Naive thymus-derived CD4-positive, alpha-beta T cell (primary cell): ENCODE data around the gene CCR2. TPM values are rescaled to one million over a fixed set of nuclear protein-coding genes. Genes with fewer than 3 reads are reported as not detected.

ENCODE experiments used
- ATAC-seq: fragments of 150-1000 bp; cut with Tn5 transposase; 2 replicates; pipeline ENCODE4 v1.10.0; 2021; ENCODE audit warnings: mild to moderate bottlenecking, moderate library complexity
- CTCF ChIA-PET: fragments of 350-600 bp; sonication (Branson Sonifier 250); formaldehyde crosslinking; loops from one replicate; lab custom pipeline; 2021; ENCODE audit warnings: antibody characterized with exemption; lab: Charles Lee
- POLR2A ChIA-PET: fragments of 350-600 bp; sonication (Branson Sonifier 250); formaldehyde crosslinking; loops from one replicate; lab custom pipeline; 2021; ENCODE audit warnings: antibody characterized with exemption, inconsistent platforms; lab: Charles Lee
- DNase-seq, 9 donors: peaks; one replicate each; pipeline versions ENCODE4 v3.0.0 to v3.0.0-alpha.2; 2020 to 2022; ENCODE audit warnings: mixed read lengths in 1 of 9
- H3K27ac ChIP-seq: one replicate; pipeline ENCODE4 v1.7.0; 2013; ENCODE audit warnings: mild to moderate bottlenecking, low read depth, low read length, moderate library complexity
- H3K27me3 ChIP-seq, 2 donors: one replicate each; pipeline ENCODE4 v1.7.0; 2013; ENCODE audit warnings: low read length in 2 of 2, mild to moderate bottlenecking in 2 of 2, moderate library complexity in 2 of 2; ENCODE audit not compliant: control insufficient read depth in 2 of 2, insufficient read depth in 2 of 2
- H3K36me3 ChIP-seq, 3 experiments: 1 replicate in 2 of 3; 2 replicates in 1 of 3; pipeline ENCODE4 v1.7.0; 2013; ENCODE audit warnings: low read length in 3 of 3, mild to moderate bottlenecking in 3 of 3, moderate library complexity in 1 of 3; ENCODE audit not compliant: insufficient read depth in 3 of 3, control insufficient read depth in 2 of 3
- H3K4me1 ChIP-seq, 2 donors: one replicate each; pipeline ENCODE4 v1.7.0; 2013; ENCODE audit warnings: low read length in 2 of 2, mild to moderate bottlenecking in 2 of 2, moderate library complexity in 1 of 2; ENCODE audit not compliant: control insufficient read depth in 2 of 2, insufficient read depth in 2 of 2
- H3K4me3 ChIP-seq: 2 replicates; pipeline ENCODE4 v1.7.0; 2013; ENCODE audit warnings: mild to moderate bottlenecking, low read length
- H3K9me3 ChIP-seq, 3 experiments: 1 replicate in 2 of 3; 2 replicates in 1 of 3; pipeline ENCODE4 v1.7.0; 2013; ENCODE audit warnings: low read length in 3 of 3; ENCODE audit not compliant: control insufficient read depth in 2 of 3
- H3K27ac Mint-ChIP-seq, 9 donors: one replicate each; pipeline ENCODE4 v1.8.0; 2020 to 2022; ENCODE audit warnings: mixed read lengths in 9 of 9, mild to moderate bottlenecking in 8 of 9, moderate library complexity in 5 of 9, inconsistent platforms in 2 of 9
- H3K27me3 Mint-ChIP-seq, 5 donors: one replicate each; pipeline ENCODE4 v1.8.0; 2021 to 2022; ENCODE audit warnings: mixed read lengths in 5 of 5, mild to moderate bottlenecking in 1 of 5
- H3K36me3 Mint-ChIP-seq, 5 donors: one replicate each; pipeline ENCODE4 v1.8.0; 2020 to 2022; ENCODE audit warnings: mixed read lengths in 5 of 5, mild to moderate bottlenecking in 3 of 5, inconsistent platforms in 1 of 5
- H3K4me1 Mint-ChIP-seq, 7 donors: one replicate each; pipeline ENCODE4 v1.8.0; 2020 to 2022; ENCODE audit warnings: mixed read lengths in 7 of 7, mild to moderate bottlenecking in 3 of 7, inconsistent platforms in 1 of 7
- H3K4me3 Mint-ChIP-seq, 10 donors: one replicate each; pipeline ENCODE4 v1.8.0; 2020 to 2022; ENCODE audit warnings: mild to moderate bottlenecking in 10 of 10, mixed read lengths in 10 of 10, moderate library complexity in 6 of 10, inconsistent platforms in 2 of 10
- H3K9me3 Mint-ChIP-seq, 11 donors: one replicate each; pipeline ENCODE4 v1.8.0; 2020 to 2022; ENCODE audit warnings: mixed read lengths in 11 of 11, mild to moderate bottlenecking in 4 of 11, inconsistent platforms in 1 of 11, moderate library complexity in 1 of 11
- intact Hi-C, 2 donors: fragments of 100-400 bp; cut with micrococcal nuclease; formaldehyde crosslinking; loops; one replicate each; pipeline ENCODE4 v1.15.1; 2023
- polyA plus RNA-seq, 2 donors: library from polyadenylated mRNA; unstranded; fragments of 300-500 nt; fragmentation: Illumina TruSeq; gene quantifications; one replicate each; pipeline ENCODE4 v1.2.3, GENCODE V29; 2021
- total RNA-seq, 6 experiments: library from RNA in 5 of 6; stranded (reverse) in 5 of 6; gene quantifications; 1 replicate in 5 of 6; 2 replicates in 1 of 6; pipeline ENCODE4 v1.2.3 and lab custom pipeline; 2021 to 2026

CCR2 gene
- total and polyA plus RNA-seq, 7 experiments from 2014 or later, result 0.13 to 34.9 (median 1.4) TPM; not detected in 1

- Mint-ChIP-seq H3K4me1 (peaks cover 11 to 37% (median 33%) of the 10 kb centered on the region in 7 donors), H3K4me3 (peak overlapping the region in 4 of 10 donors; percentile 72 to 88 (median 84)), H3K9me3 (peaks cover 0 to 4% (median 0%) of the 10 kb centered on the region in 11 donors), H3K27me3 (peaks cover 0 to 24% (median 0%) of the 10 kb centered on the region in 5 donors), H3K27ac (peak overlapping the region in 7 of 9 donors; percentile 73 to 95 (median 83)), H3K36me3 (peaks cover 0 to 7% (median 3%) of the 10 kb centered on the region in 5 donors)
- no peaks in the 10 kb centered on the region for H3K9me3 ChIP-seq
- ChIA-PET CTCF (no interaction called here), POLR2A (no interaction called here)
- ATAC-seq (peak; percentile 75), DNase-seq (peak in 1 of 9 donors; percentile 13)
- H3K27me3 ChIP-seq, result no peaks in the 10 kb centered on the region
- peaks cover 5 to 10% of the 10 kb centered on the region in 2 donors for H3K4me1 ChIP-seq
- no peak overlapping the region for H3K27ac ChIP-seq
- intact Hi-C loops, result loop anchor here in 1 of 2 donors (2.0 kb wide), 2 partner anchors 34 to 132 kb away; no protein-coding TSS in a partner anchor
- no peak overlapping the region for H3K4me3 ChIP-seq
- no peaks in the 10 kb centered on the region for H3K36me3 ChIP-seq
Observed at GRCh38 chr3:46406443-46406787, 52.5 kb downstream of the CCR2 start.

GRCh38 chr3:46406788-46407611 lies 53.1 kb downstream of the CCR2 start, which contains the start of the genes CCR5AS and CCRL2:
Gene CCR5AS, minus strand, starts transcription at chr3:46407066.
Gene CCRL2, plus strand, starts transcription at chr3:46407259. Its CDS starts 821 bp downstream, at chr3:46408080.
- peak within 1 kb of the TSS; percentile 76 to 95 (median 86) for H3K27ac Mint-ChIP-seq
- no peaks in the 10 kb centered on the region for H3K9me3 ChIP-seq
- peaks cover 0 to 4% (median 0%) of the 10 kb centered on the region in 11 donors for H3K9me3 Mint-ChIP-seq
- peaks cover 11 to 37% (median 33%) of the 10 kb centered on the region in 7 donors for H3K4me1 Mint-ChIP-seq
- peak within 1 kb of the TSS; percentile 57 for H3K27ac ChIP-seq
- H3K27me3 Mint-ChIP-seq, result peaks cover 0 to 23% (median 0%) of the 10 kb centered on the region in 5 donors
- no peaks in the 10 kb centered on the region for H3K27me3 ChIP-seq
- H3K4me1 ChIP-seq, result peaks cover 5 to 10% of the 10 kb centered on the region in 2 donors
- POLR2A ChIA-PET, result no interaction called here
- H3K4me3 ChIP-seq, result peak within 1 kb of the TSS; percentile 55
- peaks cover 0 to 7% (median 3%) of the 10 kb centered on the region in 5 donors for H3K36me3 Mint-ChIP-seq
- H3K36me3 ChIP-seq, result no peaks in the 10 kb centered on the region
- peak within 1 kb of the TSS; percentile 72 to 88 (median 84) for H3K4me3 Mint-ChIP-seq
- CTCF ChIA-PET, result interaction anchor here (0.8 to 1.1 kb wide), 2 partner anchors 22 to 130 kb away, joined by 3 read pairs; no protein-coding TSS in a partner anchor
- peak; percentile 9 to 50 (median 31) for DNase-seq
- intact Hi-C loops, result loop anchor here in 1 of 2 donors (2.0 kb wide), 2 partner anchors 34 to 132 kb away; no protein-coding TSS in a partner anchor
- ATAC-seq, result peak; percentile 85

- Histone ChIP-seq H3K27ac (no peak overlapping the region), H3K36me3 (no peaks in the 10 kb centered on the region), H3K4me1 (peaks cover 5 to 10% of the 10 kb centered on the region in 2 donors), H3K27me3 (no peaks in the 10 kb centered on the region), H3K9me3 (no peaks in the 10 kb centered on the region), H3K4me3 (peak overlapping the region; percentile 55)
- Mint-ChIP-seq H3K27ac (peak overlapping the region in 8 of 9 donors; percentile 19 to 95 (median 85)), H3K4me3 (peak overlapping the region in 9 of 10 donors; percentile 79 to 88 (median 85)), H3K4me1 (peaks cover 11 to 37% (median 33%) of the 10 kb centered on the region in 7 donors), H3K36me3 (peaks cover 0 to 7% (median 3%) of the 10 kb centered on the region in 5 donors), H3K27me3 (peaks cover 0 to 17% (median 0%) of the 10 kb centered on the region in 5 donors), H3K9me3 (peaks cover 0 to 2% (median 0%) of the 10 kb centered on the region in 11 donors)
- ChIA-PET CTCF (interaction anchor here (1.1 kb wide), 1 partner anchor 23 kb away, joined by 3 read pairs; no protein-coding TSS in a partner anchor), POLR2A (interaction anchor here (0.5 kb wide), 1 partner anchor 1057 kb away, joined by 3 read pairs; no protein-coding TSS in a partner anchor)
- ATAC-seq (no peak), DNase-seq (no peak)
- intact Hi-C loops, result loop anchor here in 1 of 2 donors (2.0 kb wide), 2 partner anchors 33 to 131 kb away; no protein-coding TSS in a partner anchor
Observed at GRCh38 chr3:46407970-46408369, 54.1 kb downstream of the CCR2 start.

GRCh38 chr3:46408853-46409252 lies 54.9 kb downstream of the CCR2 start:
- peak overlapping the region in 4 of 10 donors; percentile 4 to 79 (median 8) for H3K4me3 Mint-ChIP-seq
- peak overlapping the region in 3 of 9 donors; percentile 9 to 83 (median 58) for H3K27ac Mint-ChIP-seq
- H3K27me3 ChIP-seq, result no peaks in the 10 kb centered on the region
- no peak overlapping the region for H3K4me3 ChIP-seq
- H3K4me1 Mint-ChIP-seq, result peaks cover 11 to 37% (median 33%) of the 10 kb centered on the region in 7 donors
- peaks cover 0 to 2% (median 0%) of the 10 kb centered on the region in 11 donors for H3K9me3 Mint-ChIP-seq
- H3K36me3 Mint-ChIP-seq, result peaks cover 0 to 7% (median 3%) of the 10 kb centered on the region in 5 donors
- DNase-seq, result no peak
- H3K27me3 Mint-ChIP-seq, result peaks cover 0 to 9% (median 0%) of the 10 kb centered on the region in 5 donors
- ATAC-seq, result no peak
- CTCF ChIA-PET, result no interaction called here
- POLR2A ChIA-PET, result no interaction called here
- intact Hi-C loops, result no loop called here
- peaks cover 5 to 10% of the 10 kb centered on the region in 2 donors for H3K4me1 ChIP-seq
- H3K36me3 ChIP-seq, result no peaks in the 10 kb centered on the region
- no peaks in the 10 kb centered on the region for H3K9me3 ChIP-seq
- H3K27ac ChIP-seq, result no peak overlapping the region

- peaks cover 5 to 10% of the 10 kb centered on the region in 2 donors for H3K4me1 ChIP-seq
- ChIA-PET CTCF (no interaction called here), POLR2A (no interaction called here)
- H3K4me1 Mint-ChIP-seq, result peaks cover 11 to 37% (median 33%) of the 10 kb centered on the region in 7 donors
- H3K9me3 ChIP-seq, result no peaks in the 10 kb centered on the region
- ATAC-seq, result no peak
- peak in 3 of 9 donors; percentile 4 to 13 (median 8) for DNase-seq
- intact Hi-C loops, result loop anchor here in 1 of 2 donors (5.0 kb wide), 1 partner anchor 1348 kb away; no protein-coding TSS in a partner anchor
- H3K4me3 Mint-ChIP-seq, result peak overlapping the region in 4 of 10 donors; percentile 13 to 47 (median 14)
- peaks cover 0 to 7% (median 0%) of the 10 kb centered on the region in 5 donors for H3K36me3 Mint-ChIP-seq
- peak overlapping the region; percentile 19 for H3K27ac ChIP-seq
- no peak overlapping the region for H3K4me3 ChIP-seq
- peak overlapping the region in 4 of 9 donors; percentile 24 to 75 (median 54) for H3K27ac Mint-ChIP-seq
- H3K9me3 Mint-ChIP-seq, result no peaks in the 10 kb centered on the region
- no peaks in the 10 kb centered on the region for H3K36me3 ChIP-seq
- H3K27me3 ChIP-seq, result no peaks in the 10 kb centered on the region
- peaks cover 0 to 7% (median 0%) of the 10 kb centered on the region in 5 donors for H3K27me3 Mint-ChIP-seq
Observed at GRCh38 chr3:46409739-46410489, 56.0 kb downstream of the CCR2 start.
